ENCODE data around the gene TRIM67.

DNA sequence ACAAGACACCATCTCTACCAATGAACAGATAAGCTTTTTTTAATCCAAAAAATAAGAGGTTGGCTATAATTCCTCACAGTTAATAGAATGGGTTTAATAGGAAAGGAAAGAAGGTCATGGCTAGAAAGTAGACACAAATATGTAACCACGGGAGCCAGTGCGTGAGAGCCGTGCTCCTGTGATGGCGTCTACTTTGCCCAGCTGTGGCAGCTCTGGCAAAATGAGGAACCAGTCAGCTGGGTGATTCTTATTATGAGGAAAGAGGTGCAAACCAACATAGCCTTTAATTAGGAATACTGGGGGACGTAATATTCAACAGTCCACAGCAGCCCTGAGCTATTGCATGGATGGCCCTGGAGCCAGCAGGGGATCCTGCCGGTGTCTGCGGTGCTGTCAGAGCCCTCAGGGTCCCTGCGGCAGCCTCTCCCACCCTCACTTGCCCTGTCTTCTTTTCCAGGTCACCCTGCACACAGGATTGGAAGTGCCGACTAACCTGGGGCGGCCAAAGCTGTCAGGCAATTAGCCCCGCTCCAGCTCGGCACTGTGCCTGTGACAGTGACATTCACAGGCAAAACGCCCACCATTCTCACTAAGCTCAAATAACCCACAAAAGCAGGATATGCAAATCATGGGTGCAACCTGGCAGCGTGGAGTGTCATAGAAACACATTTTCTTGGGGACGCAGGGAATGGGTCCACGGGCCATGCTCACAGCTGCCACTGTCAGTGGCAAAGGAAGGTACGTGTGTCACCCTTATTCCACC is 53.2 kb downstream of the TRIM67 start:
- TF ChIP-seq, protein P1, sequence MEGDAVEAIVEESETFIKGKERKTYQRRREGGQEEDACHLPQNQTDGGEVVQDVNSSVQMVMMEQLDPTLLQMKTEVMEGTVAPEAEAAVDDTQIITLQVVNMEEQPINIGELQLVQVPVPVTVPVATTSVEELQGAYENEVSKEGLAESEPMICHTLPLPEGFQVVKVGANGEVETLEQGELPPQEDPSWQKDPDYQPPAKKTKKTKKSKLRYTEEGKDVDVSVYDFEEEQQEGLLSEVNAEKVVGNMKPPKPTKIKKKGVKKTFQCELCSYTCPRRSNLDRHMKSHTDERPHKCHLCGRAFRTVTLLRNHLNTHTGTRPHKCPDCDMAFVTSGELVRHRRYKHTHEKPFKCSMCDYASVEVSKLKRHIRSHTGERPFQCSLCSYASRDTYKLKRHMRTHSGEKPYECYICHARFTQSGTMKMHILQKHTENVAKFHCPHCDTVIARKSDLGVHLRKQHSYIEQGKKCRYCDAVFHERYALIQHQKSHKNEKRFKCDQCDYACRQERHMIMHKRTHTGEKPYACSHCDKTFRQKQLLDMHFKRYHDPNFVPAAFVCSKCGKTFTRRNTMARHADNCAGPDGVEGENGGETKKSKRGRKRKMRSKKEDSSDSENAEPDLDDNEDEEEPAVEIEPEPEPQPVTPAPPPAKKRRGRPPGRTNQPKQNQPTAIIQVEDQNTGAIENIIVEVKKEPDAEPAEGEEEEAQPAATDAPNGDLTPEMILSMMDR (IDR thresholded peaks at IDR 0.05): no peak
- no peak for TF ChIP-seq POLR2A (IDR thresholded peaks at IDR 0.05)
